GM19099 (cell line): ENCODE measurements around the gene CCDC57.

Experiments used
- POLR2A ChIP-seq: IDR thresholded peaks from 3 replicates; pipeline ENCODE4 v1.6.1; 2011; ENCODE audit warnings: low read depth; ENCODE audit not compliant: insufficient read length; ENCODE audit errors: extremely low read depth

CCDC57 gene

GRCh38 chr17:82247856-82248671 is 35.4 kb upstream of the CCDC57 start:
- no peak for TF ChIP-seq POLR2A

GRCh38 chr17:82247182-82247823 is 34.7 kb upstream of the CCDC57 start:
- no peak for TF ChIP-seq POLR2A

GRCh38 chr17:82246365-82247181 is 33.9 kb upstream of the CCDC57 start:
- TF ChIP-seq POLR2A = no peak

- no peak for TF ChIP-seq POLR2A
Measured at GRCh38 chr17:82246040-82246364, 33.4 kb upstream of the CCDC57 start.

GRCh38 chr17:82245134-82246039 is 32.7 kb upstream of the CCDC57 start:
- no peak for TF ChIP-seq POLR2A

- TF ChIP-seq POLR2A = no peak
Measured at GRCh38 chr17:82244413-82245133, 31.9 kb upstream of the CCDC57 start.

- no peak for TF ChIP-seq POLR2A
Measured at GRCh38 chr17:82243648-82244412, 31.2 kb upstream of the CCDC57 start.

GRCh38 chr17:82242977-82243647 is 30.5 kb upstream of the CCDC57 start:
- no peak for TF ChIP-seq POLR2A

- TF ChIP-seq POLR2A = no peak
Measured at GRCh38 chr17:82242698-82242976, 30.0 kb upstream of the CCDC57 start.

GRCh38 chr17:82241926-82242697 is 29.5 kb upstream of the CCDC57 start:
- no peak for TF ChIP-seq POLR2A

- no peak for TF ChIP-seq POLR2A
Measured at GRCh38 chr17:82241183-82241925, 28.7 kb upstream of the CCDC57 start.
